Liver (tissue), 9 donors: ENCODE results near the gene EDAR. TPM values are rescaled to one million over a fixed set of nuclear protein-coding genes. Genes with fewer than 3 reads are reported as not detected.

Experiments used
- DNase-seq: peaks from one replicate; pipeline ENCODE4 v3.0.0-alpha.2; 2017; ENCODE audit warnings: low spot score
- H3K27ac ChIP-seq, 2 donors: one replicate each; pipeline ENCODE4 v1.7.0; 2013; ENCODE audit warnings: inconsistent platforms in 2 of 2, low read length in 2 of 2, control low read depth in 1 of 2, low read depth in 1 of 2, mild to moderate bottlenecking in 1 of 2
- H3K27me3 ChIP-seq, 4 donors: one replicate each; pipeline versions ENCODE4 v1.6.1 to v1.7.0; 2013; ENCODE audit warnings: low read length in 3 of 4, inconsistent platforms in 1 of 4, mild to moderate bottlenecking in 1 of 4, moderate library complexity in 1 of 4; ENCODE audit not compliant: control insufficient read depth in 4 of 4, insufficient read depth in 4 of 4
- H3K36me3 ChIP-seq, 4 donors: one replicate each; pipeline versions ENCODE4 v1.6.1 to v1.7.0; 2013; ENCODE audit warnings: low read length in 3 of 4, mild to moderate bottlenecking in 3 of 4, low read depth in 1 of 4, moderate library complexity in 1 of 4; ENCODE audit not compliant: control insufficient read depth in 4 of 4, insufficient read depth in 3 of 4
- H3K4me1 ChIP-seq, 4 donors: one replicate each; pipeline versions ENCODE4 v1.6.1 to v1.7.0; 2013; ENCODE audit warnings: low read length in 3 of 4, mild to moderate bottlenecking in 3 of 4, moderate library complexity in 1 of 4; ENCODE audit not compliant: control insufficient read depth in 4 of 4, insufficient read depth in 4 of 4
- H3K4me3 ChIP-seq, 3 donors: one replicate each; pipeline versions ENCODE4 v1.6.1 to v1.7.0; 2013; ENCODE audit warnings: low read length in 3 of 3, control low read depth in 1 of 3, low read depth in 1 of 3, mild to moderate bottlenecking in 1 of 3
- H3K9ac ChIP-seq, 2 donors: one replicate each; pipeline ENCODE4 v1.7.0; 2013; ENCODE audit warnings: low read length in 2 of 2, mild to moderate bottlenecking in 2 of 2, moderate library complexity in 2 of 2, control low read depth in 1 of 2, low read depth in 1 of 2
- H3K9me3 ChIP-seq, 4 donors: one replicate each; pipeline versions ENCODE4 v1.6.1 to v1.7.0; 2013; ENCODE audit warnings: low read length in 3 of 4; ENCODE audit not compliant: control insufficient read depth in 4 of 4
- CTCF ChIP-seq: fragments of 150-350 bp; IDR thresholded peaks from 2 replicates; pipeline ENCODE4 v1.5.1; 2017; ENCODE audit warnings: improper control_type of control experiment, low read depth, low read length; ENCODE audit not compliant: missing input control
- EGR1 ChIP-seq, 2 donors: IDR thresholded peaks; 2 replicates each; pipeline ENCODE4 v1.6.1; 2016 to 2018; ENCODE audit warnings: antibody characterized with exemption in 2 of 2, low read depth in 2 of 2
- FOXA1 ChIP-seq: IDR thresholded peaks from 2 replicates; pipeline ENCODE4 v1.6.1; 2016; ENCODE audit warnings: antibody characterized with exemption
- FOXA2 ChIP-seq: IDR thresholded peaks from 2 replicates; pipeline ENCODE4 v1.6.1; 2016; ENCODE audit warnings: antibody characterized with exemption
- GABPA ChIP-seq, 2 donors: IDR thresholded peaks in 1 of 2; conservative IDR thresholded peaks in 1 of 2; 2 replicates each; pipeline ENCODE4 v1.6.1; 2016; ENCODE audit warnings: antibody characterized with exemption in 2 of 2, mild to moderate bottlenecking in 1 of 2, moderate library complexity in 1 of 2
- HNF4A ChIP-seq, 2 donors: conservative IDR thresholded peaks; 2 replicates each; pipeline ENCODE4 v1.6.1; 2016; ENCODE audit warnings: antibody characterized with exemption in 2 of 2, mild to moderate bottlenecking in 2 of 2
- HNF4G ChIP-seq: IDR thresholded peaks from 2 replicates; pipeline ENCODE4 v1.6.1; 2016; ENCODE audit warnings: antibody characterized with exemption
- JUND ChIP-seq, 2 donors: IDR thresholded peaks; 2 replicates each; pipeline ENCODE4 v1.6.1; 2016; ENCODE audit warnings: antibody characterized with exemption in 2 of 2
- MAX ChIP-seq: IDR thresholded peaks from 2 replicates; pipeline ENCODE4 v1.6.1; 2016; ENCODE audit warnings: antibody characterized with exemption
- NR2F2 ChIP-seq: IDR thresholded peaks from 2 replicates; pipeline ENCODE4 v1.6.1; 2016; ENCODE audit warnings: antibody characterized with exemption
- RAD21 ChIP-seq, 2 donors: IDR thresholded peaks; 2 replicates each; pipeline ENCODE4 v1.6.1; 2016; ENCODE audit warnings: antibody characterized with exemption in 2 of 2, mild to moderate bottlenecking in 2 of 2
- RXRA ChIP-seq, 2 donors: IDR thresholded peaks; 2 replicates each; pipeline ENCODE4 v1.6.1; 2017 to 2018; ENCODE audit warnings: antibody characterized with exemption in 2 of 2, mild to moderate bottlenecking in 1 of 2
- SP1 ChIP-seq: IDR thresholded peaks from 2 replicates; pipeline ENCODE4 v1.6.1; 2018; ENCODE audit warnings: antibody characterized with exemption, mild to moderate bottlenecking
- TAF1 ChIP-seq: conservative IDR thresholded peaks from 2 replicates; pipeline ENCODE4 v1.6.1; 2016; ENCODE audit warnings: antibody characterized with exemption, mild to moderate bottlenecking
- YY1 ChIP-seq: IDR thresholded peaks from 2 replicates; pipeline ENCODE4 v1.6.1; 2016; ENCODE audit warnings: antibody characterized with exemption, mild to moderate bottlenecking
- WGBS: extraction: QIAGEN DNeasy Blood & Tissue Kit; methylation state at CpG from one replicate; pipeline ENCODE4 v1.1.7; 2013; 5-methylcytosine and 5-hydroxymethylcytosine counted together
- polyA plus RNA-seq, 2 donors: library from polyadenylated mRNA; stranded (reverse) in 1 of 2; unstranded in 1 of 2; fragments of 200-250 nt in 1 of 2; fragments of >200 nt in 1 of 2; fragmentation: Nextera tagmentation in 1 of 2; extraction: Ambion mirVana in 1 of 2; gene quantifications; one replicate each; pipeline versions ENCODE4 v1.2.1 to v1.2.3, GENCODE V29; 2013 to 2015
- total RNA-seq, 2 donors: library from RNA; depleted of rRNA; stranded (reverse); fragments of >200 nt; gene quantifications; one replicate each; pipeline ENCODE4 v1.2.3, GENCODE V29; 2014
- TF ChIP-seq, protein P1 (sequence below): IDR thresholded peaks from 2 replicates; pipeline ENCODE4 v1.6.1; 2016; ENCODE audit warnings: antibody characterized with exemption
- TF ChIP-seq, protein P2 (sequence below): IDR thresholded peaks from 2 replicates; pipeline ENCODE4 v1.6.1; 2016; ENCODE audit warnings: antibody characterized with exemption
- TF ChIP-seq, protein P3 (sequence below): IDR thresholded peaks from 2 replicates; pipeline ENCODE4 v1.6.1; 2016; ENCODE audit warnings: antibody characterized with exemption, mild to moderate bottlenecking
- donor health status: healthy.
- donor health status: healthy.
- donor health status: healthy.
- donor health status: healthy.
- donor health status: healthy.

EDAR gene
- total RNA-seq (under 1 TPM; 0.09 to 0.50 TPM), polyA plus RNA-seq (under 1 TPM; 0.09 to 0.10 TPM)

- 38% methylated on average over 20 of the region's 20 CpGs for WGBS
- Histone ChIP-seq H3K27me3 (no peaks in the 10 kb centered on the region), H3K9ac (peak within 1 kb of the TSS in 1 of 2 donors; percentile 14), H3K36me3 (no peaks in the 10 kb centered on the region), H3K4me1 (peaks cover 8 to 40% (median 29%) of the 10 kb centered on the region in 4 donors), H3K9me3 (no peaks in the 10 kb centered on the region), H3K4me3 (peak within 1 kb of the TSS in 2 of 3 donors; percentile 0 to 2), H3K27ac (no peak within 1 kb of the TSS)
- DNase-seq, result peak; percentile 41
- TF ChIP-seq SP1, result peak; percentile 14
- TF ChIP-seq RAD21 (IDR thresholded peaks at IDR 0.05), result peak; percentile 82 to 85
- no peak for TF ChIP-seq YY1
- no peak for TF ChIP-seq JUND (IDR thresholded peaks at IDR 0.05)
- TF ChIP-seq FOXA2, result no peak
- TF ChIP-seq HNF4A (conservative IDR thresholded peaks at IDR 0.05), result peak in 1 of 2 donors; percentile 18
- TF ChIP-seq TAF1, result no peak
- TF ChIP-seq HNF4G, result no peak
- TF ChIP-seq, protein P1, sequence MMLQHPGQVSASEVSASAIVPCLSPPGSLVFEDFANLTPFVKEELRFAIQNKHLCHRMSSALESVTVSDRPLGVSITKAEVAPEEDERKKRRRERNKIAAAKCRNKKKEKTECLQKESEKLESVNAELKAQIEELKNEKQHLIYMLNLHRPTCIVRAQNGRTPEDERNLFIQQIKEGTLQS, result no peak
- TF ChIP-seq RXRA (IDR thresholded peaks at IDR 0.05), result peak in 1 of 2 donors; percentile 24
- TF ChIP-seq EGR1 (IDR thresholded peaks at IDR 0.05; ENCODE audit: low read depth in 2 of 2), result no peak
- TF ChIP-seq NR2F2, result no peak
- TF ChIP-seq, protein P2, sequence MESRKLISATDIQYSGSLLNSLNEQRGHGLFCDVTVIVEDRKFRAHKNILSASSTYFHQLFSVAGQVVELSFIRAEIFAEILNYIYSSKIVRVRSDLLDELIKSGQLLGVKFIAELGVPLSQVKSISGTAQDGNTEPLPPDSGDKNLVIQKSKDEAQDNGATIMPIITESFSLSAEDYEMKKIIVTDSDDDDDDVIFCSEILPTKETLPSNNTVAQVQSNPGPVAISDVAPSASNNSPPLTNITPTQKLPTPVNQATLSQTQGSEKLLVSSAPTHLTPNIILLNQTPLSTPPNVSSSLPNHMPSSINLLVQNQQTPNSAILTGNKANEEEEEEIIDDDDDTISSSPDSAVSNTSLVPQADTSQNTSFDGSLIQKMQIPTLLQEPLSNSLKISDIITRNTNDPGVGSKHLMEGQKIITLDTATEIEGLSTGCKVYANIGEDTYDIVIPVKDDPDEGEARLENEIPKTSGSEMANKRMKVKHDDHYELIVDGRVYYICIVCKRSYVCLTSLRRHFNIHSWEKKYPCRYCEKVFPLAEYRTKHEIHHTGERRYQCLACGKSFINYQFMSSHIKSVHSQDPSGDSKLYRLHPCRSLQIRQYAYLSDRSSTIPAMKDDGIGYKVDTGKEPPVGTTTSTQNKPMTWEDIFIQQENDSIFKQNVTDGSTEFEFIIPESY, result no peak
- TF ChIP-seq CTCF, result peak; percentile 61
- no peak for TF ChIP-seq MAX
Measured at GRCh38 chr2:108988796-108989713, at the start of gene EDAR. TSS of gene EDAR (minus strand) at chr2:108989220. CDS start at chr2:108931014, 58,206 bp downstream.

DNA sequence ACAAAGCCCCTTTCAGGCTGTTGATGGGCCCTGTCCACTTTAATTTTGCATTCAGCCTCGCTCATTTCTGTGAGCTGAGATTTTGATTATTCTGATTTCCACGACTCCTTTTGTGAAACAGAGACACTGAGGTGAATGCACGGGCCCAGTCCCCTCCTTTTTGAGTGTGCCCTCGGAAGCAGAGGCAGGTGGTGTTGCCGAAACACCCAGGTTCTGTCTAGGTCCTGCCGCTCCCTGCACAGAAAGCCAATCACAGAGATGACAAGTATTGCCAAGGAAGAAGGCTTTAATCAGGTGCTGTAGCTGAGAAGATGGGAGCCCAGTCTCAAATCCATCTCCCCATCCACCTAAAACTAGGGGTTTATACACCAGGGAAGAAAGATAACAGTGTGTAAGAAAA, 44.2 kb upstream of the EDAR start:
- H3K4me1 ChIP-seq, result peaks cover 0 to 12% (median 4%) of the 10 kb centered on the region in 4 donors
- no peaks in the 10 kb centered on the region for H3K36me3 ChIP-seq
- WGBS, result 95% methylated on average over 6 of the region's 6 CpGs
- no peak overlapping the region for H3K9ac ChIP-seq
- H3K27ac ChIP-seq, result no peak overlapping the region
- H3K27me3 ChIP-seq, result no peaks in the 10 kb centered on the region
- H3K9me3 ChIP-seq, result no peaks in the 10 kb centered on the region
- DNase-seq, result no peak
- H3K4me3 ChIP-seq, result no peak overlapping the region
- no peak for TF ChIP-seq TAF1
- TF ChIP-seq NR2F2, result no peak
- TF ChIP-seq, protein P2, result no peak
- no peak for TF ChIP-seq YY1
- TF ChIP-seq FOXA2, result no peak
- no peak for TF ChIP-seq RAD21 (IDR thresholded peaks at IDR 0.05)
- TF ChIP-seq MAX, result no peak
- no peak for TF ChIP-seq EGR1 (IDR thresholded peaks at IDR 0.05; ENCODE audit: low read depth in 2 of 2)
- no peak for TF ChIP-seq JUND (IDR thresholded peaks at IDR 0.05)
- TF ChIP-seq, protein P3, sequence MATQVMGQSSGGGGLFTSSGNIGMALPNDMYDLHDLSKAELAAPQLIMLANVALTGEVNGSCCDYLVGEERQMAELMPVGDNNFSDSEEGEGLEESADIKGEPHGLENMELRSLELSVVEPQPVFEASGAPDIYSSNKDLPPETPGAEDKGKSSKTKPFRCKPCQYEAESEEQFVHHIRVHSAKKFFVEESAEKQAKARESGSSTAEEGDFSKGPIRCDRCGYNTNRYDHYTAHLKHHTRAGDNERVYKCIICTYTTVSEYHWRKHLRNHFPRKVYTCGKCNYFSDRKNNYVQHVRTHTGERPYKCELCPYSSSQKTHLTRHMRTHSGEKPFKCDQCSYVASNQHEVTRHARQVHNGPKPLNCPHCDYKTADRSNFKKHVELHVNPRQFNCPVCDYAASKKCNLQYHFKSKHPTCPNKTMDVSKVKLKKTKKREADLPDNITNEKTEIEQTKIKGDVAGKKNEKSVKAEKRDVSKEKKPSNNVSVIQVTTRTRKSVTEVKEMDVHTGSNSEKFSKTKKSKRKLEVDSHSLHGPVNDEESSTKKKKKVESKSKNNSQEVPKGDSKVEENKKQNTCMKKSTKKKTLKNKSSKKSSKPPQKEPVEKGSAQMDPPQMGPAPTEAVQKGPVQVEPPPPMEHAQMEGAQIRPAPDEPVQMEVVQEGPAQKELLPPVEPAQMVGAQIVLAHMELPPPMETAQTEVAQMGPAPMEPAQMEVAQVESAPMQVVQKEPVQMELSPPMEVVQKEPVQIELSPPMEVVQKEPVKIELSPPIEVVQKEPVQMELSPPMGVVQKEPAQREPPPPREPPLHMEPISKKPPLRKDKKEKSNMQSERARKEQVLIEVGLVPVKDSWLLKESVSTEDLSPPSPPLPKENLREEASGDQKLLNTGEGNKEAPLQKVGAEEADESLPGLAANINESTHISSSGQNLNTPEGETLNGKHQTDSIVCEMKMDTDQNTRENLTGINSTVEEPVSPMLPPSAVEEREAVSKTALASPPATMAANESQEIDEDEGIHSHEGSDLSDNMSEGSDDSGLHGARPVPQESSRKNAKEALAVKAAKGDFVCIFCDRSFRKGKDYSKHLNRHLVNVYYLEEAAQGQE, result no peak
- TF ChIP-seq, protein P1, result no peak
- TF ChIP-seq FOXA1, result no peak
- no peak for TF ChIP-seq RXRA (IDR thresholded peaks at IDR 0.05)
- no peak for TF ChIP-seq GABPA (IDR thresholded peaks at IDR 0.05 in 1 of 2, conservative IDR thresholded peaks at IDR 0.05 in 1 of 2)
- TF ChIP-seq SP1, result no peak
